GM23338 (cell line): ENCODE data around the gene TMC3. TPM values are rescaled to one million over a fixed set of nuclear protein-coding genes. Genes with fewer than 3 reads are reported as not detected.

ENCODE experiments used
- ATAC-seq: fragments of 200-7000 bp; cut with Tn5 transposase; 3 replicates; pipeline ENCODE4 v1.9.1; 2020
- DNase-seq: peaks from one replicate; pipeline ENCODE4 v3.0.0-alpha.2; 2015; ENCODE audit warnings: low spot score
- H2AFZ ChIP-seq: fragments of 200-600 bp; sonication (generic); 2 replicates; pipeline ENCODE4 v1.8.0; 2016; ENCODE audit warnings: antibody characterized with exemption, mild to moderate bottlenecking, moderate library complexity
- H3F3A ChIP-seq: fragments of 200-600 bp; sonication (generic); replicated peaks from 2 replicates; pipeline ENCODE4 v1.8.0; 2017; ENCODE audit warnings: antibody characterized with exemption, mixed run types, low read depth
- H3K27ac ChIP-seq: fragments of 200-600 bp; sonication (generic); 2 replicates; pipeline ENCODE4 v1.6.1; 2016; ENCODE audit warnings: low read depth
- H3K27me3 ChIP-seq: fragments of 200-600 bp; sonication (generic); 2 replicates; pipeline ENCODE4 v1.8.0; 2016; ENCODE audit warnings: mild to moderate bottlenecking, mixed run types, moderate library complexity; ENCODE audit not compliant: insufficient read depth
- H3K36me3 ChIP-seq: fragments of 200-600 bp; sonication (generic); 2 replicates; pipeline ENCODE4 v1.8.0; 2016; ENCODE audit warnings: mild to moderate bottlenecking; ENCODE audit not compliant: insufficient read depth
- H3K4me1 ChIP-seq: fragments of 200-600 bp; sonication (generic); 2 replicates; pipeline ENCODE4 v1.8.0; 2016; ENCODE audit warnings: mild to moderate bottlenecking, moderate library complexity; ENCODE audit not compliant: insufficient read depth
- H3K4me2 ChIP-seq: fragments of 200-600 bp; sonication (generic); 2 replicates; pipeline ENCODE4 v1.7.1; 2017; ENCODE audit warnings: mixed run types
- H3K4me3 ChIP-seq: fragments of 200-600 bp; sonication (generic); 2 replicates; pipeline ENCODE4 v1.6.1; 2016; ENCODE audit warnings: mixed run types
- H3K79me2 ChIP-seq: fragments of 200-600 bp; sonication (generic); replicated peaks from 2 replicates; pipeline ENCODE4 v1.8.0; 2017; ENCODE audit warnings: mild to moderate bottlenecking; ENCODE audit not compliant: insufficient read depth
- H3K9me2 ChIP-seq: fragments of 200-600 bp; sonication (generic); 2 replicates; pipeline ENCODE4 v1.8.0; 2017; ENCODE audit not compliant: insufficient read depth
- H4K20me1 ChIP-seq: fragments of 200-600 bp; sonication (generic); replicated peaks from 2 replicates; pipeline ENCODE4 v1.8.0; 2017; ENCODE audit warnings: mild to moderate bottlenecking; ENCODE audit not compliant: insufficient read depth
- H3K27ac Mint-ChIP-seq: 2 replicates; pipeline ENCODE4 v1.8.0; 2020; ENCODE audit warnings: inconsistent platforms, mild to moderate bottlenecking, moderate library complexity, mixed read lengths
- H3K27me3 Mint-ChIP-seq: 3 replicates; pipeline ENCODE4 v1.8.0; 2022; ENCODE audit warnings: low read depth, mild to moderate bottlenecking, moderate library complexity, mixed read lengths, inconsistent platforms; ENCODE audit not compliant: insufficient read depth, poor library complexity
- H3K36me3 Mint-ChIP-seq: 3 replicates; pipeline ENCODE4 v1.8.0; 2021; ENCODE audit warnings: low read depth, mild to moderate bottlenecking, inconsistent platforms, moderate library complexity, mixed read lengths
- H3K4me1 Mint-ChIP-seq: 3 replicates; pipeline ENCODE4 v1.8.0; 2020; ENCODE audit warnings: mild to moderate bottlenecking, inconsistent platforms, mixed read lengths
- H3K4me3 Mint-ChIP-seq: 3 replicates; pipeline ENCODE4 v1.8.0; 2021; ENCODE audit warnings: moderate library complexity, mild to moderate bottlenecking, inconsistent platforms, mixed read lengths
- H3K9me3 Mint-ChIP-seq: 3 replicates; pipeline ENCODE4 v1.8.0; 2020; ENCODE audit warnings: moderate library complexity, mild to moderate bottlenecking, inconsistent platforms, mixed read lengths
- ETS1 ChIP-seq: IDR thresholded peaks from 2 replicates; pipeline ENCODE4 v1.6.1; 2016; ENCODE audit warnings: antibody characterized with exemption
- EZH2phosphoT487 ChIP-seq: fragments of 200-600 bp; sonication (generic); IDR thresholded peaks from one replicate; pipeline ENCODE4 v1.8.1; 2018; ENCODE audit warnings: antibody characterized with exemption; ENCODE audit not compliant: unreplicated experiment
- REST ChIP-seq: IDR thresholded peaks from one replicate; pipeline ENCODE4 v1.6.1; 2018; ENCODE audit warnings: antibody characterized with exemption; ENCODE audit not compliant: unreplicated experiment
- STAT1 ChIP-seq: IDR thresholded peaks from one replicate; pipeline ENCODE4 v1.6.1; 2016; ENCODE audit warnings: antibody characterized with exemption; ENCODE audit not compliant: unreplicated experiment
- ZNF114 ChIP-seq: fragments of 250-450 bp; sonication (Bioruptor Pico); IDR thresholded peaks from 2 replicates; pipeline ENCODE4 v1.5.0; 2020; ENCODE audit warnings: mild to moderate bottlenecking, moderate library complexity
- ZNF331 ChIP-seq: fragments of 250-450 bp; sonication (Bioruptor Pico); IDR thresholded peaks from 2 replicates; pipeline ENCODE4 v1.5.0; 2020; ENCODE audit warnings: low read depth, mild to moderate bottlenecking, moderate library complexity
- polyA plus RNA-seq: library from polyadenylated mRNA; unstranded; fragments of >200 nt; fragmentation: Nextera tagmentation; extraction: Ambion mirVana; gene quantifications from 2 replicates; pipeline ENCODE4 v1.2.1, GENCODE V29; 2016
- total RNA-seq: library from RNA; depleted of rRNA; stranded (reverse); fragments of >200 nt; shearing (Covaris generic); gene quantifications from 2 replicates; pipeline ENCODE4 v1.2.3, GENCODE V29; 2014

The TMC3 gene
- total and polyA plus RNA-seq, 2 experiments from 2014 or later = 0.10 TPM; not detected in 1

GRCh38 chr15:81362790-81363189 is 11.2 kb downstream of the TMC3 start:
- H3K4me3 Mint-ChIP-seq = no peak overlapping the region
- no peak for ATAC-seq

GRCh38 chr15:81361891-81362290 is 12.1 kb downstream of the TMC3 start:
- no peak overlapping the region for H3K4me3 ChIP-seq
- H2AFZ ChIP-seq = no peak overlapping the region
- H3K79me2 ChIP-seq = no peaks in the 10 kb centered on the region
- H3F3A ChIP-seq = no peaks in the 10 kb centered on the region
- H3K27ac ChIP-seq = no peak overlapping the region
- Mint-ChIP-seq H3K4me3 (no peak overlapping the region), H3K36me3 (no peaks in the 10 kb centered on the region), H3K27ac (no peak overlapping the region), H3K27me3 (peaks cover 2% of the 10 kb centered on the region), H3K9me3 (no peaks in the 10 kb centered on the region), H3K4me1 (peaks cover 6% of the 10 kb centered on the region)
- H3K4me2 ChIP-seq = no peak overlapping the region
- no peaks in the 10 kb centered on the region; the same call in 1 of the 2 replicates for H4K20me1 ChIP-seq
- no peaks in the 10 kb centered on the region for H3K9me2 ChIP-seq
- DNase-seq = no peak
- TF ChIP-seq STAT1 (no peak), ZNF331 (CRISPR knock-in tag) (no peak), ETS1 (no peak), EZH2phosphoT487 (no peak), ZNF114 (CRISPR knock-in tag) (no peak)
- peaks cover 2% of the 10 kb centered on the region; the same call in 1 of the 2 replicates for H3K4me1 ChIP-seq
- ATAC-seq = no peak
- no peaks in the 10 kb centered on the region for H3K36me3 ChIP-seq
- no peaks in the 10 kb centered on the region for H3K27me3 ChIP-seq

More at GRCh38 chr15:81362790-81363189, 11.2 kb downstream of the TMC3 start:
- H3K27me3 ChIP-seq = no peaks in the 10 kb centered on the region
- H3K4me1 ChIP-seq = no peaks in the 10 kb centered on the region
- no peak overlapping the region for H3K4me2 ChIP-seq
- no peak overlapping the region for H3K27ac ChIP-seq
- no peak for TF ChIP-seq STAT1
- H3K36me3 ChIP-seq = no peaks in the 10 kb centered on the region
- H3K4me3 ChIP-seq = no peak overlapping the region
- H3K27ac Mint-ChIP-seq = no peak overlapping the region
- H3K79me2 ChIP-seq = no peaks in the 10 kb centered on the region
- no peaks in the 10 kb centered on the region for H3K27me3 Mint-ChIP-seq
- H3K9me3 Mint-ChIP-seq = no peaks in the 10 kb centered on the region
- DNase-seq = no peak
- H3F3A ChIP-seq = no peaks in the 10 kb centered on the region
- H3K9me2 ChIP-seq = no peaks in the 10 kb centered on the region
- H3K4me1 Mint-ChIP-seq = no peaks in the 10 kb centered on the region
- H3K36me3 Mint-ChIP-seq = no peaks in the 10 kb centered on the region
- no peak overlapping the region for H2AFZ ChIP-seq
- no peaks in the 10 kb centered on the region; the same call in 1 of the 2 replicates for H4K20me1 ChIP-seq

- no peak overlapping the region for H3K4me3 Mint-ChIP-seq
- no peaks in the 10 kb centered on the region for H3K79me2 ChIP-seq
- ATAC-seq = no peak
Observed at GRCh38 chr15:81360491-81360890, 13.5 kb downstream of the TMC3 start.

More at GRCh38 chr15:81360491-81360890, 13.5 kb downstream of the TMC3 start:
- Histone ChIP-seq H3K4me1 (peaks cover 9% of the 10 kb centered on the region; the same call in 1 of the 2 replicates), H3K27ac (no peak overlapping the region), H3F3A (no peaks in the 10 kb centered on the region), H3K27me3 (no peaks in the 10 kb centered on the region), H3K9me2 (no peaks in the 10 kb centered on the region), H3K4me2 (no peak overlapping the region), H4K20me1 (no peaks in the 10 kb centered on the region; the same call in 1 of the 2 replicates), H2AFZ (no peak overlapping the region), H3K36me3 (no peaks in the 10 kb centered on the region), H3K4me3 (no peak overlapping the region)
- no peak for TF ChIP-seq REST
- H3K4me1 Mint-ChIP-seq = peaks cover 13% of the 10 kb centered on the region
- H3K36me3 Mint-ChIP-seq = no peaks in the 10 kb centered on the region
- DNase-seq = no peak
- no peak overlapping the region for H3K27ac Mint-ChIP-seq
- H3K9me3 Mint-ChIP-seq = no peaks in the 10 kb centered on the region
- peaks cover 2% of the 10 kb centered on the region for H3K27me3 Mint-ChIP-seq
